H9 (cell line): ENCODE measurements around the gene LOXHD1. TPM values are rescaled to one million over a fixed set of nuclear protein-coding genes. Genes with fewer than 3 reads are reported as not detected.

ENCODE experiments used
- DNase-seq: peaks from one replicate; pipeline ENCODE4 v3.0.0-alpha.2; 2017
- H2AFZ ChIP-seq: one replicate; pipeline ENCODE4 v1.6.1; 2013; ENCODE audit warnings: mild to moderate bottlenecking, low read length, control low read depth, moderate library complexity
- H2AK5ac ChIP-seq: 2 replicates; pipeline ENCODE4 v1.6.1; 2013; ENCODE audit warnings: low read length, control low read depth, mixed read lengths; ENCODE audit not compliant: insufficient read length
- H2BK120ac ChIP-seq: one replicate; pipeline ENCODE4 v1.6.1; 2013; ENCODE audit warnings: low read depth, mild to moderate bottlenecking, low read length, control low read depth, inconsistent platforms; ENCODE audit not compliant: poor library complexity, severe bottlenecking
- H2BK12ac ChIP-seq: 2 replicates; pipeline ENCODE4 v1.6.1; 2013; ENCODE audit warnings: low read length, control low read depth, mixed read lengths, low read depth; ENCODE audit not compliant: insufficient read length
- H2BK15ac ChIP-seq: 2 replicates; pipeline ENCODE4 v1.6.1; 2013; ENCODE audit warnings: low read depth, low read length, control low read depth
- H2BK20ac ChIP-seq: one replicate; pipeline ENCODE4 v1.6.1; 2013; ENCODE audit warnings: low read depth, mild to moderate bottlenecking, low read length, control low read depth, inconsistent platforms; ENCODE audit not compliant: poor library complexity, severe bottlenecking
- H2BK5ac ChIP-seq: 2 replicates; pipeline ENCODE4 v1.6.1; 2013; ENCODE audit warnings: low read length, control low read depth, mixed read lengths; ENCODE audit not compliant: insufficient read length
- H3K14ac ChIP-seq: 2 replicates; pipeline ENCODE4 v1.6.1; 2013; ENCODE audit warnings: low read length, control low read depth; ENCODE audit not compliant: insufficient read depth
- H3K18ac ChIP-seq: 2 replicates; pipeline ENCODE4 v1.6.1; 2013; ENCODE audit warnings: low read depth, mild to moderate bottlenecking, mixed read lengths, low read length, control low read depth; ENCODE audit not compliant: insufficient read length
- H3K23ac ChIP-seq: 2 replicates; pipeline ENCODE4 v1.6.1; 2013; ENCODE audit warnings: low read length, control low read depth, mixed read lengths, low read depth; ENCODE audit not compliant: insufficient read length
- H3K23me2 ChIP-seq: 2 replicates; pipeline ENCODE4 v1.6.1; 2013; ENCODE audit warnings: low read depth, mild to moderate bottlenecking, mixed read lengths, low read length, control low read depth; ENCODE audit not compliant: insufficient read length, poor library complexity, severe bottlenecking
- H3K27ac ChIP-seq: 2 replicates; pipeline ENCODE4 v1.5.1; 2013; ENCODE audit warnings: low read length, control low read depth, mixed read lengths, low read depth; ENCODE audit not compliant: insufficient read length
- H3K27me3 ChIP-seq: 2 replicates; pipeline ENCODE4 v1.6.1; 2013; ENCODE audit warnings: low read length, control low read depth, inconsistent platforms; ENCODE audit not compliant: insufficient read depth
- H3K4ac ChIP-seq: 2 replicates; pipeline ENCODE4 v1.6.1; 2013; ENCODE audit warnings: low read depth, mild to moderate bottlenecking, control low read depth, inconsistent platforms, low read length, moderate library complexity
- H3K4me1 ChIP-seq: 2 replicates; pipeline ENCODE4 v1.6.1; 2013; ENCODE audit warnings: low read length, control low read depth, inconsistent platforms; ENCODE audit not compliant: insufficient read depth
- H3K4me2 ChIP-seq: 2 replicates; pipeline ENCODE4 v1.6.1; 2013; ENCODE audit warnings: low read length, control low read depth, mixed read lengths; ENCODE audit not compliant: insufficient read length, insufficient read depth
- H3K56ac ChIP-seq: 2 replicates; pipeline ENCODE4 v1.6.1; 2013; ENCODE audit warnings: low read depth, mild to moderate bottlenecking, mixed read lengths, low read length, control low read depth; ENCODE audit not compliant: insufficient read length
- H3K79me1 ChIP-seq: 2 replicates; pipeline ENCODE4 v1.6.1; 2013; ENCODE audit warnings: low read depth, mild to moderate bottlenecking, moderate library complexity, low read length, control low read depth, inconsistent platforms; ENCODE audit not compliant: insufficient read depth, poor library complexity, severe bottlenecking
- H3K79me2 ChIP-seq: 2 replicates; pipeline ENCODE4 v1.6.1; 2013; ENCODE audit warnings: low read length, control low read depth, inconsistent platforms; ENCODE audit not compliant: insufficient read depth
- H3K9ac ChIP-seq: 2 replicates; pipeline ENCODE4 v1.6.1; 2013; ENCODE audit warnings: low read length, control low read depth, mixed read lengths; ENCODE audit not compliant: insufficient read length; ENCODE audit errors: extremely low read depth
- H3K9me3 ChIP-seq: one replicate; pipeline ENCODE4 v1.6.1; 2013; ENCODE audit warnings: low read depth, low read length, inconsistent platforms; ENCODE audit not compliant: control insufficient read depth
- H3T11ph ChIP-seq: one replicate; pipeline ENCODE4 v1.6.1; 2013; ENCODE audit warnings: mild to moderate bottlenecking, low read length, control low read depth, inconsistent platforms
- H4K20me1 ChIP-seq: one replicate; pipeline ENCODE4 v1.6.1; 2013; ENCODE audit not compliant: control insufficient read depth, insufficient read length, insufficient read depth
- H4K5ac ChIP-seq: 2 replicates; pipeline ENCODE4 v1.6.1; 2013; ENCODE audit warnings: low read depth, mild to moderate bottlenecking, mixed read lengths, low read length, control low read depth; ENCODE audit not compliant: insufficient read length
- H4K8ac ChIP-seq: replicated peaks from 2 replicates; pipeline ENCODE4 v1.6.1; 2013; ENCODE audit warnings: low read length, control low read depth, mixed read lengths, low read depth; ENCODE audit not compliant: insufficient read length
- H4K91ac ChIP-seq: 2 replicates; pipeline ENCODE4 v1.6.1; 2013; ENCODE audit warnings: low read depth, mild to moderate bottlenecking, moderate library complexity, mixed read lengths, low read length, control low read depth; ENCODE audit not compliant: insufficient read length
- H3K27ac Mint-ChIP-seq, 3 experiments: 2 replicates in 2 of 3; 3 replicates in 1 of 3; pipeline ENCODE4 v1.8.0; 2020 to 2021; ENCODE audit warnings: mixed read lengths in 3 of 3, mild to moderate bottlenecking in 1 of 3, moderate library complexity in 1 of 3
- H3K27me3 Mint-ChIP-seq: 2 replicates; pipeline ENCODE4 v1.8.0; 2021; ENCODE audit warnings: low read depth, mild to moderate bottlenecking, moderate library complexity, mixed read lengths
- H3K36me3 Mint-ChIP-seq, 3 experiments: 2 replicates in 2 of 3; 3 replicates in 1 of 3; pipeline ENCODE4 v1.8.0; 2020 to 2021; ENCODE audit warnings: low read depth in 3 of 3, mixed read lengths in 3 of 3; ENCODE audit not compliant: insufficient read depth in 1 of 3
- H3K4me1 Mint-ChIP-seq, 2 experiments: 2 replicates each; pipeline ENCODE4 v1.8.0; 2020; ENCODE audit warnings: mixed read lengths in 2 of 2
- H3K4me3 Mint-ChIP-seq, 2 experiments: 2 replicates in 1 of 2; 3 replicates in 1 of 2; pipeline ENCODE4 v1.8.0; 2020 to 2021; ENCODE audit warnings: mild to moderate bottlenecking in 2 of 2, mixed read lengths in 2 of 2, moderate library complexity in 1 of 2
- H3K9me3 Mint-ChIP-seq, 2 experiments: 2 replicates in 1 of 2; 3 replicates in 1 of 2; pipeline ENCODE4 v1.8.0; 2020; ENCODE audit warnings: mild to moderate bottlenecking in 2 of 2, mixed read lengths in 2 of 2, moderate library complexity in 1 of 2
- CTCF ChIP-seq: fragments of 200-600 bp; sonication (generic); conservative IDR thresholded peaks from 3 replicates; pipeline ENCODE4 v1.8.0; 2021; ENCODE audit warnings: antibody characterized with exemption, mild to moderate bottlenecking
- WGBS: extraction: QIAGEN DNeasy Blood & Tissue Kit; methylation state at CpG from one replicate; pipeline ENCODE4 v1.1.7; 2013; ENCODE audit warnings: missing lambda C conversion rate, low lambda C conversion rate, mixed read lengths; ENCODE audit not compliant: insufficient read length; ENCODE audit errors: extremely low coverage; 5-methylcytosine and 5-hydroxymethylcytosine counted together
- total RNA-seq: library from RNA; stranded (reverse); gene quantifications from 2 replicates; pipeline ENCODE4 v1.2.1, GENCODE V29; 2021

The LOXHD1 gene
- total RNA-seq, 1 experiment from 2014 or later = 0.07 TPM

- no peaks in the 10 kb centered on the region for H3K79me1 ChIP-seq
- H3K9me3 Mint-ChIP-seq = no peaks in the 10 kb centered on the region
- no peaks in the 10 kb centered on the region for H3K79me2 ChIP-seq
- H3K4ac ChIP-seq = no peak overlapping the region
- H3K4me1 ChIP-seq = no peaks in the 10 kb centered on the region
- no peaks in the 10 kb centered on the region for H3K27me3 ChIP-seq
- no peak overlapping the region for H2BK120ac ChIP-seq
- H4K20me1 ChIP-seq = no peaks in the 10 kb centered on the region
- H4K5ac ChIP-seq = no peak overlapping the region
- no peak overlapping the region for H3T11ph ChIP-seq
- H3K27ac ChIP-seq = no peak overlapping the region
- H3K4me2 ChIP-seq = no peak overlapping the region
- H3K4me3 Mint-ChIP-seq = no peak overlapping the region
- peaks cover 0 to 3% of the 10 kb centered on the region in 2 experiments; a peak in 1 of 4 replicates for H3K4me1 Mint-ChIP-seq
- no peak overlapping the region for H4K8ac ChIP-seq
- no peak overlapping the region for H3K27ac Mint-ChIP-seq
- no peak for DNase-seq
- no peak overlapping the region for H2BK15ac ChIP-seq
- H2AK5ac ChIP-seq = no peak overlapping the region
- no peaks in the 10 kb centered on the region; the same call in 1 of the 2 replicates for H3K27me3 Mint-ChIP-seq
- no peak for TF ChIP-seq CTCF
- H2AFZ ChIP-seq = no peak overlapping the region
- no peak overlapping the region for H3K18ac ChIP-seq
- no CpG with 5 or more reads among the region's 4 CpGs for WGBS
- H3K14ac ChIP-seq = no peak overlapping the region
- H3K9me3 ChIP-seq = no peaks in the 10 kb centered on the region
- no peak overlapping the region for H3K56ac ChIP-seq
- H3K36me3 Mint-ChIP-seq = no peaks in the 10 kb centered on the region
- no peak overlapping the region for H4K91ac ChIP-seq
- no peaks in the 10 kb centered on the region for H3K23me2 ChIP-seq
- no peak overlapping the region for H2BK20ac ChIP-seq
- H3K23ac ChIP-seq = no peak overlapping the region
- H3K9ac ChIP-seq = no peak overlapping the region
- no peak overlapping the region for H2BK5ac ChIP-seq
- no peak overlapping the region for H2BK12ac ChIP-seq
These were observed 26.2 kb upstream of the LOXHD1 start for GRCh38 chr18:46683252-46683651.
